Upper lobe of left lung (tissue), 4 donors: ENCODE data around the gene GMIP.

Source experiments
- POLR2A ChIP-seq, 4 donors: fragments of 450-650 bp; IDR thresholded peaks; one replicate each; pipeline ENCODE4 v1.5.1; 2016 to 2017; ENCODE audit warnings: antibody characterized with exemption in 4 of 4, mild to moderate bottlenecking in 2 of 4
- TF ChIP-seq, protein P1 (sequence below), 6 experiments: fragments of 450-650 bp in 4 of 6; fragments of 200-600 bp in 2 of 6; sonication (generic) in 2 of 6; IDR thresholded peaks; one replicate each; pipeline ENCODE4 v1.5.1; 2016 to 2019; ENCODE audit warnings: antibody characterized with exemption in 6 of 6

DNA sequence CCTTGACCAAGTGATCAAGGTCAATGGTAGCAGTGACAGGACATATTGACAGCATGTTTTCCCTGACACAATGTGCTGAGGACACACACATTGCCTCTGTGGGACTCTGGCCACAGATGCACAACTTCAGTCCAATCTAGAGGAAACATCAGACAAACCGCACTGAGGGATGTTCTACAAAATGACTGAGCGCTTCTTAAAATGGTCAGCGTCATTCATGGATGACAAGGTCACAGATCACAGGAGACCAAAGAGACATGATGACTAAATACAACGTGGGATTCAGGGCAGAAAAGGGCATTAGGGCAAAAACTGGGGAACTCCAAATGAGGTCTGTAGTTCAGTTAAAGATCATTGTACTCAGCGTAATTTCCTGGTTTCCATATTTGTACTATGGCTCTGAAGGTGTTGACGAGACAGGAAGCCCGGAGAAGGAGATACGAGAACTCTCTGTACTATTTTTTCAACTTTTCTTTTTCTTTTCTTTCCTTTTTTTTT, 45.6 kb downstream of the GMIP start:
- no peak for TF ChIP-seq POLR2A (IDR thresholded peaks at IDR 0.05)
- TF ChIP-seq, protein P1, sequence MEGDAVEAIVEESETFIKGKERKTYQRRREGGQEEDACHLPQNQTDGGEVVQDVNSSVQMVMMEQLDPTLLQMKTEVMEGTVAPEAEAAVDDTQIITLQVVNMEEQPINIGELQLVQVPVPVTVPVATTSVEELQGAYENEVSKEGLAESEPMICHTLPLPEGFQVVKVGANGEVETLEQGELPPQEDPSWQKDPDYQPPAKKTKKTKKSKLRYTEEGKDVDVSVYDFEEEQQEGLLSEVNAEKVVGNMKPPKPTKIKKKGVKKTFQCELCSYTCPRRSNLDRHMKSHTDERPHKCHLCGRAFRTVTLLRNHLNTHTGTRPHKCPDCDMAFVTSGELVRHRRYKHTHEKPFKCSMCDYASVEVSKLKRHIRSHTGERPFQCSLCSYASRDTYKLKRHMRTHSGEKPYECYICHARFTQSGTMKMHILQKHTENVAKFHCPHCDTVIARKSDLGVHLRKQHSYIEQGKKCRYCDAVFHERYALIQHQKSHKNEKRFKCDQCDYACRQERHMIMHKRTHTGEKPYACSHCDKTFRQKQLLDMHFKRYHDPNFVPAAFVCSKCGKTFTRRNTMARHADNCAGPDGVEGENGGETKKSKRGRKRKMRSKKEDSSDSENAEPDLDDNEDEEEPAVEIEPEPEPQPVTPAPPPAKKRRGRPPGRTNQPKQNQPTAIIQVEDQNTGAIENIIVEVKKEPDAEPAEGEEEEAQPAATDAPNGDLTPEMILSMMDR (IDR thresholded peaks at IDR 0.05), result no peak
